OCI-LY1 (cell line): ENCODE results near the gene ATP13A2.

ENCODE experiments used
- H2AFZ ChIP-seq: fragments of 200-600 bp; sonication (generic), shearing (Covaris generic); 2 replicates; pipeline ENCODE4 v1.6.0; 2014; ENCODE audit warnings: antibody characterized with exemption, mild to moderate bottlenecking, low read length
- H3F3A ChIP-seq: fragments of 200-600 bp; sonication (generic), shearing (Covaris generic); 2 replicates; pipeline ENCODE4 v1.6.0; 2014; ENCODE audit warnings: mild to moderate bottlenecking, antibody characterized with exemption, low read length, moderate library complexity; ENCODE audit not compliant: insufficient read depth
- H3K27ac ChIP-seq: fragments of 200-600 bp; sonication (generic); 2 replicates; pipeline ENCODE4 v1.5.1; 2014; ENCODE audit warnings: low read length, mixed run types, mild to moderate bottlenecking, low read depth; ENCODE audit not compliant: poor library complexity, severe bottlenecking
- H3K27me3 ChIP-seq: fragments of 200-600 bp; sonication (generic); 2 replicates; pipeline ENCODE4 v1.6.0; 2014; ENCODE audit warnings: antibody characterized with exemption, mild to moderate bottlenecking, low read length, moderate library complexity; ENCODE audit not compliant: insufficient read depth
- H3K36me3 ChIP-seq: fragments of 200-600 bp; sonication (generic); 2 replicates; pipeline ENCODE4 v1.6.1; 2014; ENCODE audit warnings: mild to moderate bottlenecking, antibody characterized with exemption, low read length, moderate library complexity, mixed read lengths; ENCODE audit not compliant: insufficient read depth
- H3K4me1 ChIP-seq: fragments of 200-600 bp; sonication (generic); 2 replicates; pipeline ENCODE4 v1.5.1; 2014; ENCODE audit warnings: mild to moderate bottlenecking, low read length, moderate library complexity; ENCODE audit not compliant: insufficient read depth, severe bottlenecking
- H3K4me2 ChIP-seq: fragments of 200-600 bp; sonication (generic), shearing (Covaris generic); 2 replicates; pipeline ENCODE4 v1.6.1; 2014; ENCODE audit warnings: low read length
- H3K4me3 ChIP-seq: fragments of 200-600 bp; sonication (generic); 2 replicates; pipeline ENCODE4 v1.5.1; 2014; ENCODE audit warnings: low read length, low read depth, mild to moderate bottlenecking, mixed read lengths; ENCODE audit not compliant: poor library complexity, severe bottlenecking
- H3K79me2 ChIP-seq: fragments of 200-600 bp; shearing (Covaris generic); 2 replicates; pipeline ENCODE4 v1.6.1; 2016; ENCODE audit warnings: mixed run types, low read length, mixed read lengths; ENCODE audit not compliant: insufficient read depth
- H3K9ac ChIP-seq: fragments of 200-600 bp; sonication (generic), shearing (Covaris generic); 2 replicates; pipeline ENCODE4 v1.6.1; 2014; ENCODE audit warnings: mild to moderate bottlenecking, low read length, mixed read lengths
- H3K9me2 ChIP-seq: fragments of 200-600 bp; sonication (generic), shearing (Covaris generic); 2 replicates; pipeline ENCODE4 v1.6.1; 2014; ENCODE audit warnings: low read depth, mild to moderate bottlenecking, low read length, mixed read lengths
- H3K9me3 ChIP-seq: fragments of 200-600 bp; shearing (Covaris generic); 2 replicates; pipeline ENCODE4 v1.6.1; 2014; ENCODE audit warnings: low read length, mixed read lengths
- H4K20me1 ChIP-seq: fragments of 200-600 bp; sonication (generic), shearing (Covaris generic); 2 replicates; pipeline ENCODE4 v1.6.0; 2016; ENCODE audit warnings: mild to moderate bottlenecking, low read length; ENCODE audit not compliant: insufficient read depth
- CTCF ChIP-seq: fragments of 200-600 bp; sonication (generic), shearing (Covaris generic); IDR thresholded peaks from 2 replicates; pipeline ENCODE4 v1.5.1; 2017; ENCODE audit warnings: mild to moderate bottlenecking, antibody characterized with exemption, low read length, moderate library complexity, mixed read lengths
- EZH2 ChIP-seq: fragments of 200-600 bp; sonication (generic), shearing (Covaris generic); IDR thresholded peaks from 2 replicates; pipeline ENCODE4 v1.8.0; 2017; ENCODE audit warnings: borderline replicate concordance, mixed run types, mild to moderate bottlenecking, antibody characterized with exemption, low read length, moderate library complexity, mixed read lengths

ATP13A2 gene

DNA sequence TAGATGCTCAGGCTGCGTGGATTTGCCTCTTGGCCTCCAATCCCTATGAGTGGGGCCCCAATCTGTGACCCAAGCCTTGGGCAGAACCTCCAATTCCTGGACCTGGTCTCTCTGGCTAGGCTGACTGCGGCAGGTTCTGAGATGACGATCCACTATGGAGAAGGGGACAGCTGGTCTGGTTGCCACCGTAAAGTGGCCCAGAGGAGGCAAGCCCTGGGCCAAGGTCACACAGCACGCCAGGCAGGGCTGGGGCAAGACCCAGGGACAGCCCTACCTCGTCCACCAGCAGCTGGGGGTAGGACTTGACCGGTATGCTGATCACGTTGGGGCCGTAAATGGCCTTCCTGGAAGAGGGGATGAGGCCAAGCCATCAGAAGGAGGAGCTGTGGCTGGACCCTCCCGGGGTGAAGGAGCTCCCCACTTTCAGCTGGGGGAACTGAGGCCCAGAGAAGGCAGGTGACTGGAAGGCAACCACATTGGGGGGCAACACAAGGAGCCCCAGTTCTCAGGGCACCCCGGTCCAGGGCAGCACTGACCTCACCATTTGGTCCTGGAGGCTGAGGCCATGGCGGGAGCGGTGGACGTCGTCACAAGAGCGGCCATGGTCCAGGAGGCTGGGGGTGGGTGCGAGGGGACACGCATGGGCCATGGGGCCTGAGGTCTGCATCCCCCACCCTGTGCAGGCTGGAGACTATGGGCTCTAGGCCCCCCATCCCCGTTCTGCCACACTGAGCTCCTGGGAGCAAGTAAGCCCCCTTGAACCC is 9.8 kb downstream of the ATP13A2 start:
- no peak overlapping the region for H3K4me2 ChIP-seq

GRCh38 chr1:16999863-17000262 is 11.9 kb downstream of the ATP13A2 start:
- H3K9ac ChIP-seq, result no peak overlapping the region
- H3K36me3 ChIP-seq, result peaks cover 9% of the 10 kb centered on the region; the same call in 1 of the 2 replicates
- no peak overlapping the region for H2AFZ ChIP-seq
- TF ChIP-seq EZH2, result no peak
- no peak for TF ChIP-seq CTCF
- no peaks in the 10 kb centered on the region for H4K20me1 ChIP-seq
- no peaks in the 10 kb centered on the region for H3K4me1 ChIP-seq
- no peak overlapping the region for H3K4me2 ChIP-seq
- no peak overlapping the region for H3K4me3 ChIP-seq
- H3K9me3 ChIP-seq, result no peaks in the 10 kb centered on the region
- H3K79me2 ChIP-seq, result no peaks in the 10 kb centered on the region
- no peaks in the 10 kb centered on the region for H3K27me3 ChIP-seq
- no peaks in the 10 kb centered on the region for H3F3A ChIP-seq
- H3K9me2 ChIP-seq, result no peaks in the 10 kb centered on the region
- no peak overlapping the region for H3K27ac ChIP-seq

More for the DNA sequence above, 9.8 kb downstream of the ATP13A2 start:
- Histone ChIP-seq H3K4me3 (no peak overlapping the region), H3K27ac (no peak overlapping the region), H3K9me3 (no peaks in the 10 kb centered on the region), H4K20me1 (no peaks in the 10 kb centered on the region), H3K36me3 (peaks cover 9% of the 10 kb centered on the region; the same call in 1 of the 2 replicates), H3K27me3 (no peaks in the 10 kb centered on the region), H3K79me2 (no peaks in the 10 kb centered on the region), H3K9me2 (no peaks in the 10 kb centered on the region), H3F3A (no peaks in the 10 kb centered on the region), H2AFZ (no peak overlapping the region), H3K4me1 (no peaks in the 10 kb centered on the region), H3K9ac (no peak overlapping the region)
- TF ChIP-seq CTCF (no peak), EZH2 (no peak)

- no peak overlapping the region for H3K4me2 ChIP-seq
- no peaks in the 10 kb centered on the region for H3K4me1 ChIP-seq
- H3K27ac ChIP-seq, result no peak overlapping the region
- H3K27me3 ChIP-seq, result no peaks in the 10 kb centered on the region
- H3K36me3 ChIP-seq, result peaks cover 5% of the 10 kb centered on the region; the same call in 1 of the 2 replicates
- no peaks in the 10 kb centered on the region for H3K9me3 ChIP-seq
- H3K4me3 ChIP-seq, result no peak overlapping the region
- H3K79me2 ChIP-seq, result no peaks in the 10 kb centered on the region
- no peak overlapping the region for H3K9ac ChIP-seq
- H2AFZ ChIP-seq, result no peak overlapping the region
- no peaks in the 10 kb centered on the region for H3K9me2 ChIP-seq
- no peaks in the 10 kb centered on the region for H3F3A ChIP-seq
- TF ChIP-seq EZH2, result no peak
- TF ChIP-seq CTCF, result no peak
- H4K20me1 ChIP-seq, result no peaks in the 10 kb centered on the region
Measured at GRCh38 chr1:16998589-16998988, 13.1 kb downstream of the ATP13A2 start.
